HFFc6 (cell line): ENCODE data around the gene MDFI. TPM values are rescaled to one million over a fixed set of nuclear protein-coding genes. Genes with fewer than 3 reads are reported as not detected.

Source experiments
- DNase-seq: peaks from one replicate; pipeline ENCODE4 v3.0.0-alpha.2; 2018
- H3K27ac Mint-ChIP-seq: 2 replicates; pipeline ENCODE4 v1.8.0; 2020; ENCODE audit warnings: mild to moderate bottlenecking, mixed read lengths
- H3K27me3 Mint-ChIP-seq: 2 replicates; pipeline ENCODE4 v1.8.0; 2021; ENCODE audit warnings: mild to moderate bottlenecking, moderate library complexity, mixed read lengths; ENCODE audit not compliant: insufficient read depth
- H3K36me3 Mint-ChIP-seq: 2 replicates; pipeline ENCODE4 v1.8.0; 2021; ENCODE audit warnings: low read depth, mixed read lengths
- H3K4me1 Mint-ChIP-seq: 2 replicates; pipeline ENCODE4 v1.8.0; 2020; ENCODE audit warnings: low read depth, mixed read lengths
- H3K4me3 Mint-ChIP-seq: 2 replicates; pipeline ENCODE4 v1.8.0; 2020; ENCODE audit warnings: mild to moderate bottlenecking, moderate library complexity, mixed read lengths
- H3K9me3 Mint-ChIP-seq: 2 replicates; pipeline ENCODE4 v1.8.0; 2020; ENCODE audit warnings: mild to moderate bottlenecking, mixed read lengths
- CTCF ChIP-seq: fragments of 200-600 bp; sonication (generic); IDR thresholded peaks from 2 replicates; pipeline ENCODE4 v1.5.0; 2021; ENCODE audit warnings: antibody characterized with exemption, mild to moderate bottlenecking
- total RNA-seq, 6 experiments: library from RNA; stranded (reverse); fragmentation: NEBNext Ultra II Directional; extraction: Animal tissue kit (Norgen Biotek cat#: 25700); gene quantifications; 2 replicates in 1 of 6; 3 replicates in 5 of 6; pipeline ENCODE4 v1.2.3, GENCODE V29; 2021

MDFI gene
- total RNA-seq, 6 experiments from 2014 or later = 0.38 to 0.96 TPM; not detected in 4

- H3K36me3 Mint-ChIP-seq = no peaks in the 10 kb centered on the region
- TF ChIP-seq CTCF = peak; percentile 96
- DNase-seq = peak; percentile 38
- no peak overlapping the region for H3K27ac Mint-ChIP-seq
- peaks cover 19% of the 10 kb centered on the region for H3K4me1 Mint-ChIP-seq
- H3K27me3 Mint-ChIP-seq = no peaks in the 10 kb centered on the region; the same call in 1 of the 2 replicates
- no peaks in the 10 kb centered on the region for H3K9me3 Mint-ChIP-seq
- no peak overlapping the region for H3K4me3 Mint-ChIP-seq
These were observed 46.3 kb upstream of the MDFI start for GRCh38 chr6:41591859-41592502.

- no peak for TF ChIP-seq CTCF
- DNase-seq = no peak
- Mint-ChIP-seq H3K36me3 (no peaks in the 10 kb centered on the region), H3K4me3 (no peak overlapping the region), H3K27me3 (no peaks in the 10 kb centered on the region; the same call in 1 of the 2 replicates), H3K4me1 (peaks cover 19% of the 10 kb centered on the region), H3K27ac (no peak overlapping the region; the same call in 1 of the 2 replicates), H3K9me3 (no peaks in the 10 kb centered on the region)
These were observed 44.9 kb upstream of the MDFI start for GRCh38 chr6:41593406-41593805.

GRCh38 chr6:41593839-41594238 lies 44.4 kb upstream of the MDFI start:
- H3K27me3 Mint-ChIP-seq = no peaks in the 10 kb centered on the region; the same call in 1 of the 2 replicates
- H3K36me3 Mint-ChIP-seq = no peaks in the 10 kb centered on the region
- TF ChIP-seq CTCF = no peak
- peaks cover 19% of the 10 kb centered on the region for H3K4me1 Mint-ChIP-seq
- no peaks in the 10 kb centered on the region for H3K9me3 Mint-ChIP-seq
- DNase-seq = no peak
- H3K4me3 Mint-ChIP-seq = no peak overlapping the region
- H3K27ac Mint-ChIP-seq = peak overlapping the region; percentile 69

GRCh38 chr6:41594326-41594725 lies 43.9 kb upstream of the MDFI start:
- no peaks in the 10 kb centered on the region; the same call in 1 of the 2 replicates for H3K27me3 Mint-ChIP-seq
- TF ChIP-seq CTCF = no peak
- H3K4me3 Mint-ChIP-seq = peak overlapping the region; percentile 13; the same call in 1 of the 2 replicates
- H3K4me1 Mint-ChIP-seq = peaks cover 19% of the 10 kb centered on the region
- DNase-seq = peak; percentile 78
- H3K27ac Mint-ChIP-seq = peak overlapping the region; percentile 69
- H3K36me3 Mint-ChIP-seq = no peaks in the 10 kb centered on the region
- H3K9me3 Mint-ChIP-seq = no peaks in the 10 kb centered on the region

GRCh38 chr6:41594766-41595165 lies 43.5 kb upstream of the MDFI start:
- DNase-seq = no peak
- no peaks in the 10 kb centered on the region; the same call in 1 of the 2 replicates for H3K27me3 Mint-ChIP-seq
- H3K9me3 Mint-ChIP-seq = no peaks in the 10 kb centered on the region
- H3K4me3 Mint-ChIP-seq = peak overlapping the region; percentile 13; the same call in 1 of the 2 replicates
- H3K4me1 Mint-ChIP-seq = peaks cover 19% of the 10 kb centered on the region
- TF ChIP-seq CTCF = no peak
- peak overlapping the region; percentile 69 for H3K27ac Mint-ChIP-seq
- no peaks in the 10 kb centered on the region for H3K36me3 Mint-ChIP-seq
